MCF 10A (cell line): ENCODE results near the gene UTP25. TPM values are rescaled to one million over a fixed set of nuclear protein-coding genes. Genes with fewer than 3 reads are reported as not detected.

Experiments used
- BruUV-seq: library from RNA; stranded (reverse); fragments of 400-500 nt; replicated peaks from 2 replicates; lab custom pipeline; 2021; lab: Mats Ljungman, UMichigan
- CTCF ChIA-PET: fragments of 300-600 bp; sonication (Branson Sonifier 250); formaldehyde crosslinking; extraction: SDS; loops from one replicate; lab custom pipeline; 2021; ENCODE audit warnings: antibody characterized with exemption, inconsistent platforms; lab: Yijun Ruan, JAX
- POLR2A ChIA-PET: fragments of 300-600, 350-650 bp; sonication (Branson Sonifier 250); formaldehyde crosslinking; extraction: SDS; loops from one replicate; lab custom pipeline; 2020; ENCODE audit warnings: antibody characterized with exemption, inconsistent platforms; lab: Yijun Ruan, JAX
- DNase-seq: peaks from one replicate; pipeline ENCODE4 v3.0.0-alpha.2; 2018; ENCODE audit not compliant: unreplicated experiment
- H3K27ac Mint-ChIP-seq: one replicate; pipeline ENCODE4 v1.8.0; 2022; ENCODE audit warnings: mild to moderate bottlenecking, low read depth, mixed read lengths; ENCODE audit not compliant: unreplicated experiment
- H3K27me3 Mint-ChIP-seq: one replicate; pipeline ENCODE4 v1.8.0; 2022; ENCODE audit warnings: mixed read lengths; ENCODE audit not compliant: insufficient read depth, unreplicated experiment
- H3K36me3 Mint-ChIP-seq: one replicate; pipeline ENCODE4 v1.8.0; 2022; ENCODE audit warnings: mild to moderate bottlenecking, moderate library complexity, mixed read lengths; ENCODE audit not compliant: insufficient read depth, unreplicated experiment
- H3K4me1 Mint-ChIP-seq: one replicate; pipeline ENCODE4 v1.8.0; 2022; ENCODE audit warnings: mixed read lengths; ENCODE audit not compliant: insufficient read depth, unreplicated experiment
- H3K4me3 Mint-ChIP-seq: one replicate; pipeline ENCODE4 v1.8.0; 2022; ENCODE audit warnings: mild to moderate bottlenecking, moderate library complexity, mixed read lengths; ENCODE audit not compliant: unreplicated experiment
- H3K9me3 Mint-ChIP-seq: one replicate; pipeline ENCODE4 v1.8.0; 2022; ENCODE audit warnings: mixed read lengths; ENCODE audit not compliant: unreplicated experiment
- intact Hi-C: fragments of 100-400 bp; cut with micrococcal nuclease; formaldehyde crosslinking; loops from 2 replicates; pipeline ENCODE4 v1.14.1; 2022
- total RNA-seq: library from RNA; stranded (reverse); gene quantifications from 2 replicates; pipeline ENCODE4 v1.2.3, GENCODE V29; 2022
- TF ChIP-seq, protein P1 (sequence below): fragments of 200-600 bp; IDR thresholded peaks from one replicate; pipeline ENCODE4 v1.8.0; 2022; ENCODE audit warnings: antibody characterized with exemption, mild to moderate bottlenecking; ENCODE audit not compliant: unreplicated experiment

UTP25 gene
- total RNA-seq, 1 experiment from 2014 or later = 23.8 TPM

- Mint-ChIP-seq H3K4me3 (no peak overlapping the region), H3K4me1 (peaks cover 65% of the 10 kb centered on the region), H3K27me3 (no peaks in the 10 kb centered on the region), H3K36me3 (no peaks in the 10 kb centered on the region), H3K27ac (peak overlapping the region; percentile 98), H3K9me3 (peaks cover 10% of the 10 kb centered on the region)
- no peak for DNase-seq
- intact Hi-C loops = loop anchor here (5.0 kb wide), 2 partner anchors 68 to 503 kb away; partner anchors contain the start of gene SYT14
- BruUV-seq = no TSS peak
- ChIA-PET CTCF (interaction anchor here (0.6 to 20.0 kb wide), 13 partner anchors 9 to 1415 kb away, joined by 3 to 814 read pairs (median 6); no protein-coding TSS in a partner anchor), POLR2A (interaction anchor here (0.5 to 10.9 kb wide), 20 partner anchors 9 to 124 kb away, joined by 3 to 156 read pairs (median 4); no protein-coding TSS in a partner anchor)
- TF ChIP-seq, protein P1, sequence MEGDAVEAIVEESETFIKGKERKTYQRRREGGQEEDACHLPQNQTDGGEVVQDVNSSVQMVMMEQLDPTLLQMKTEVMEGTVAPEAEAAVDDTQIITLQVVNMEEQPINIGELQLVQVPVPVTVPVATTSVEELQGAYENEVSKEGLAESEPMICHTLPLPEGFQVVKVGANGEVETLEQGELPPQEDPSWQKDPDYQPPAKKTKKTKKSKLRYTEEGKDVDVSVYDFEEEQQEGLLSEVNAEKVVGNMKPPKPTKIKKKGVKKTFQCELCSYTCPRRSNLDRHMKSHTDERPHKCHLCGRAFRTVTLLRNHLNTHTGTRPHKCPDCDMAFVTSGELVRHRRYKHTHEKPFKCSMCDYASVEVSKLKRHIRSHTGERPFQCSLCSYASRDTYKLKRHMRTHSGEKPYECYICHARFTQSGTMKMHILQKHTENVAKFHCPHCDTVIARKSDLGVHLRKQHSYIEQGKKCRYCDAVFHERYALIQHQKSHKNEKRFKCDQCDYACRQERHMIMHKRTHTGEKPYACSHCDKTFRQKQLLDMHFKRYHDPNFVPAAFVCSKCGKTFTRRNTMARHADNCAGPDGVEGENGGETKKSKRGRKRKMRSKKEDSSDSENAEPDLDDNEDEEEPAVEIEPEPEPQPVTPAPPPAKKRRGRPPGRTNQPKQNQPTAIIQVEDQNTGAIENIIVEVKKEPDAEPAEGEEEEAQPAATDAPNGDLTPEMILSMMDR = no peak
Measured at GRCh38 chr1:209869291-209870149, 41.7 kb downstream of the UTP25 start.

GRCh38 chr1:209870151-209870831, 42.5 kb downstream of the UTP25 start:
- DNase-seq = no peak
- BruUV-seq = no TSS peak
- H3K4me1 Mint-ChIP-seq = peaks cover 65% of the 10 kb centered on the region
- ChIA-PET POLR2A (interaction anchor here (0.6 to 10.9 kb wide), 22 partner anchors 8 to 217 kb away, joined by 3 to 156 read pairs (median 4); partner anchors contain the start of gene UTP25), CTCF (interaction anchor here (0.6 to 20.0 kb wide), 15 partner anchors 9 to 1414 kb away, joined by 3 to 814 read pairs (median 6); no protein-coding TSS in a partner anchor)
- intact Hi-C loops = loop anchor here (5.0 kb wide), 2 partner anchors 67 to 502 kb away; partner anchors contain the start of gene SYT14
- peak overlapping the region; percentile 98 for H3K27ac Mint-ChIP-seq
- no peaks in the 10 kb centered on the region for H3K36me3 Mint-ChIP-seq
- no peak overlapping the region for H3K4me3 Mint-ChIP-seq
- H3K9me3 Mint-ChIP-seq = peaks cover 10% of the 10 kb centered on the region
- TF ChIP-seq, protein P1 = no peak
- no peaks in the 10 kb centered on the region for H3K27me3 Mint-ChIP-seq

- BruUV-seq = no TSS peak
- ChIA-PET POLR2A (interaction anchor here (0.6 to 10.9 kb wide), 18 partner anchors 8 to 218 kb away, joined by 3 to 156 read pairs (median 4); partner anchors contain the start of gene UTP25), CTCF (interaction anchor here (0.6 to 20.0 kb wide), 15 partner anchors 8 to 116 kb away, joined by 3 to 814 read pairs (median 7); no protein-coding TSS in a partner anchor)
- Mint-ChIP-seq H3K4me3 (no peak overlapping the region), H3K27ac (peak overlapping the region; percentile 98), H3K9me3 (peaks cover 10% of the 10 kb centered on the region), H3K4me1 (peaks cover 72% of the 10 kb centered on the region), H3K36me3 (no peaks in the 10 kb centered on the region), H3K27me3 (no peaks in the 10 kb centered on the region)
- DNase-seq = no peak
- TF ChIP-seq, protein P1 = no peak
- intact Hi-C loops = loop anchor here (5.0 kb wide), 2 partner anchors 66 to 501 kb away; partner anchors contain the start of gene SYT14
Measured at GRCh38 chr1:209871006-209871405, 43.2 kb downstream of the UTP25 start.
